Astrocyte (in vitro differentiated cells and primary cell): ENCODE data around the gene SLC38A8. TPM values are rescaled to one million over a fixed set of nuclear protein-coding genes. Genes with fewer than 3 reads are reported as not detected.
A peak's percentile ranks its signal among the peaks of the same experiment; 100 is the strongest.

ENCODE experiments used
- DNase-seq: peaks from one replicate; pipeline ENCODE4 v3.0.0-alpha.2; 2010; ENCODE audit warnings: low read depth
- FAIRE-seq: peaks from 2 replicates; lab custom pipeline; 2011; peaks lifted over from hg19 to GRCh38; lab: Jason Lieb, UNC
- H2AFZ ChIP-seq: 2 replicates; pipeline ENCODE4 v1.6.0; 2012; ENCODE audit warnings: low read depth, low read length, inconsistent platforms
- H3K27ac ChIP-seq: 2 replicates; pipeline ENCODE4 v1.5.1; 2011; ENCODE audit warnings: low read depth, low read length, inconsistent platforms
- H3K27me3 ChIP-seq: 2 replicates; pipeline ENCODE4 v1.6.0; 2011; ENCODE audit warnings: low read length, inconsistent platforms; ENCODE audit not compliant: insufficient read depth
- H3K36me3 ChIP-seq: 2 replicates; pipeline ENCODE4 v1.5.1; 2011; ENCODE audit warnings: low read length, inconsistent platforms; ENCODE audit not compliant: insufficient read depth
- H3K4me1 ChIP-seq: 2 replicates; pipeline ENCODE4 v1.5.1; 2011; ENCODE audit warnings: low read length, inconsistent platforms; ENCODE audit not compliant: insufficient read depth
- H3K4me2 ChIP-seq: 2 replicates; pipeline ENCODE4 v1.6.0; 2012; ENCODE audit warnings: low read length, inconsistent platforms
- H3K4me3 ChIP-seq: 2 replicates; pipeline ENCODE4 v1.5.1; 2011; ENCODE audit warnings: low read depth, mild to moderate bottlenecking, low read length, inconsistent platforms; ENCODE audit not compliant: insufficient read depth
- H3K79me2 ChIP-seq: 2 replicates; pipeline ENCODE4 v1.6.0; 2012; ENCODE audit warnings: mild to moderate bottlenecking, low read length, inconsistent platforms; ENCODE audit not compliant: insufficient read depth
- H3K9ac ChIP-seq: 2 replicates; pipeline ENCODE4 v1.6.0; 2012; ENCODE audit warnings: mild to moderate bottlenecking, low read length, inconsistent platforms
- H3K9me3 ChIP-seq: 2 replicates; pipeline ENCODE4 v1.5.1; 2012; ENCODE audit warnings: low read depth, mild to moderate bottlenecking, low read length, inconsistent platforms; ENCODE audit not compliant: insufficient read depth
- H4K20me1 ChIP-seq: 2 replicates; pipeline ENCODE4 v1.6.0; 2012; ENCODE audit warnings: low read length, inconsistent platforms; ENCODE audit not compliant: insufficient read depth
- H3K27ac Mint-ChIP-seq: one replicate; pipeline ENCODE4 v1.8.0; 2021; ENCODE audit warnings: mild to moderate bottlenecking, mixed read lengths; ENCODE audit not compliant: unreplicated experiment
- H3K27me3 Mint-ChIP-seq: one replicate; pipeline ENCODE4 v1.8.0; 2021; ENCODE audit warnings: low read depth, mixed read lengths; ENCODE audit not compliant: unreplicated experiment
- H3K36me3 Mint-ChIP-seq: one replicate; pipeline ENCODE4 v1.8.0; 2021; ENCODE audit warnings: low read depth, mixed read lengths; ENCODE audit not compliant: unreplicated experiment
- H3K4me1 Mint-ChIP-seq: one replicate; pipeline ENCODE4 v1.8.0; 2021; ENCODE audit warnings: low read depth, mixed read lengths; ENCODE audit not compliant: unreplicated experiment
- H3K4me3 Mint-ChIP-seq: one replicate; pipeline ENCODE4 v1.8.0; 2021; ENCODE audit warnings: mild to moderate bottlenecking, moderate library complexity, mixed read lengths; ENCODE audit not compliant: unreplicated experiment
- H3K9me3 Mint-ChIP-seq: one replicate; pipeline ENCODE4 v1.8.0; 2021; ENCODE audit warnings: mild to moderate bottlenecking, mixed read lengths; ENCODE audit not compliant: unreplicated experiment
- EZH2 ChIP-seq: IDR thresholded peaks from 2 replicates; pipeline ENCODE4 v1.6.1; 2012; ENCODE audit warnings: mild to moderate bottlenecking, low read length, inconsistent platforms; ENCODE audit not compliant: insufficient read depth
- total RNA-seq: library from RNA; stranded (reverse); gene quantifications from 2 replicates; pipeline ENCODE4 v1.2.1, GENCODE V29; 2021
- TF ChIP-seq, protein P1 (sequence below): IDR thresholded peaks from 2 replicates; pipeline ENCODE4 v1.5.1; 2011; ENCODE audit warnings: low read depth, mild to moderate bottlenecking, inconsistent platforms, low read length, moderate library complexity; ENCODE audit not compliant: insufficient read depth

SLC38A8 gene
- total RNA-seq, 1 donor from 2014 or later = not detected

GRCh38 chr16:83969771-83970429 is 72.7 kb downstream of the SLC38A8 start:
- DNase-seq = no peak
- Mint-ChIP-seq H3K9me3 (no peaks in the 10 kb centered on the region), H3K27ac (no peak overlapping the region), H3K36me3 (no peaks in the 10 kb centered on the region), H3K4me1 (no peaks in the 10 kb centered on the region), H3K27me3 (peaks cover 42% of the 10 kb centered on the region), H3K4me3 (no peak overlapping the region)
- no peak for FAIRE-seq
- H3K36me3 ChIP-seq = no peaks in the 10 kb centered on the region
- H3K9ac ChIP-seq = no peak overlapping the region
- no peak overlapping the region for H3K27ac ChIP-seq
- no peak overlapping the region for H3K4me2 ChIP-seq
- no peaks in the 10 kb centered on the region for H3K4me1 ChIP-seq
- H3K79me2 ChIP-seq = no peaks in the 10 kb centered on the region
- no peak overlapping the region for H2AFZ ChIP-seq
- TF ChIP-seq EZH2 = no peak
- TF ChIP-seq, protein P1, sequence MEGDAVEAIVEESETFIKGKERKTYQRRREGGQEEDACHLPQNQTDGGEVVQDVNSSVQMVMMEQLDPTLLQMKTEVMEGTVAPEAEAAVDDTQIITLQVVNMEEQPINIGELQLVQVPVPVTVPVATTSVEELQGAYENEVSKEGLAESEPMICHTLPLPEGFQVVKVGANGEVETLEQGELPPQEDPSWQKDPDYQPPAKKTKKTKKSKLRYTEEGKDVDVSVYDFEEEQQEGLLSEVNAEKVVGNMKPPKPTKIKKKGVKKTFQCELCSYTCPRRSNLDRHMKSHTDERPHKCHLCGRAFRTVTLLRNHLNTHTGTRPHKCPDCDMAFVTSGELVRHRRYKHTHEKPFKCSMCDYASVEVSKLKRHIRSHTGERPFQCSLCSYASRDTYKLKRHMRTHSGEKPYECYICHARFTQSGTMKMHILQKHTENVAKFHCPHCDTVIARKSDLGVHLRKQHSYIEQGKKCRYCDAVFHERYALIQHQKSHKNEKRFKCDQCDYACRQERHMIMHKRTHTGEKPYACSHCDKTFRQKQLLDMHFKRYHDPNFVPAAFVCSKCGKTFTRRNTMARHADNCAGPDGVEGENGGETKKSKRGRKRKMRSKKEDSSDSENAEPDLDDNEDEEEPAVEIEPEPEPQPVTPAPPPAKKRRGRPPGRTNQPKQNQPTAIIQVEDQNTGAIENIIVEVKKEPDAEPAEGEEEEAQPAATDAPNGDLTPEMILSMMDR = no peak
- H3K27me3 ChIP-seq = no peaks in the 10 kb centered on the region
- no peak overlapping the region for H3K4me3 ChIP-seq
- peaks cover 3% of the 10 kb centered on the region for H4K20me1 ChIP-seq
- H3K9me3 ChIP-seq = no peaks in the 10 kb centered on the region

DNA sequence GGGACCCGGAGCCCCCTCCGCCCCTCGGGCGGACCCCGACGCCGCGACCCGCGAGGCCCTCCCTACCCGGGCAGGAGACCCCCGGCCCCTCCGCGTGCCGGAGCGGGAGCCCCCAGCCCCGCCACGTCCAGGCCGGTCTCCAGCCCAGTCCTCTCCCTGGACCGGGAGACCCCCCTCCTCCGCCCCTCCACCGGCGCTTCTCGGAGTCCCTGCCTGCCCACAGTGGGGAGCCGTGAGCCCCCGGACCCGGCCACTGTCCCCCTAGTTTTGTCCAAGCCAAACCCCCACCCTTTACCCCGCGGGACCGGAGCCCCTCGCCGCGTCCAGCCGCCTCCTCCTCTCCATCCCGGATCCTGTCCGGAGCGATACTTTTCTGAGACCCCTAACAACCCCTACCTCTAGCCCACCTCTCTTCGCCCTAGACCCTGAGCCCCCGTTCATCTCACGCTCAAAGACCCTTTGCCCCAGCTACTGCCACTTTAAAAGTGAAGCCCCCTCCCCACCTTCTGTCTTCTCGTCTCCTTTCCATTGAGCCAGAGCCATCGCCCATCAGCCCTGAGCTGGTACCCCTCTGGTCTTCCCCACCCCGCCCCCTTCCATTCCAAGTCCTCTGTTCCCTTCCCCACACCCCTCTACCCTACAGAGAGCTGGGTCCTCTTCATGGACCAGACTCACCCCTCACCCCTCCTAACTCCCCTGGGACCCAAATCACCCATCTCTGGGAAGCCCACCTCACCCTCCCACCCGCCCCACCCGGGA is 73.5 kb downstream of the SLC38A8 start:
- H3K36me3 Mint-ChIP-seq = no peaks in the 10 kb centered on the region
- Histone ChIP-seq H3K79me2 (no peaks in the 10 kb centered on the region), H4K20me1 (peaks cover 3% of the 10 kb centered on the region), H3K36me3 (no peaks in the 10 kb centered on the region), H3K27ac (no peak overlapping the region), H3K4me2 (peak overlapping the region; percentile 41), H3K27me3 (no peaks in the 10 kb centered on the region), H3K9me3 (no peaks in the 10 kb centered on the region), H2AFZ (no peak overlapping the region), H3K4me1 (no peaks in the 10 kb centered on the region), H3K4me3 (no peak overlapping the region), H3K9ac (no peak overlapping the region)
- H3K27me3 Mint-ChIP-seq = peaks cover 39% of the 10 kb centered on the region
- DNase-seq = no peak
- H3K4me3 Mint-ChIP-seq = peak overlapping the region; percentile 77
- no peaks in the 10 kb centered on the region for H3K9me3 Mint-ChIP-seq
- no peaks in the 10 kb centered on the region for H3K4me1 Mint-ChIP-seq
- TF ChIP-seq, protein P1 = no peak
- TF ChIP-seq EZH2 = peak; percentile 88
- no peak for FAIRE-seq
- no peak overlapping the region for H3K27ac Mint-ChIP-seq
